GM19468 (cell line): ENCODE measurements around the gene OXSR1.

ENCODE experiments used
- ATAC-seq: cut with Tn5 transposase; IDR thresholded peaks from one replicate; pipeline ENCODE4 v1.9.1; 2021; ENCODE audit warnings: mild to moderate bottlenecking, moderate library complexity, moderate number of reproducible peaks; ENCODE audit not compliant: unreplicated experiment; ENCODE audit errors: extremely low read depth

Gene OXSR1

GRCh38 chr3:38164952-38165721 lies at the start of gene OXSR1:
Gene OXSR1 (plus strand): TSS chr3:38165537. CDS start chr3:38165877, 340 bp downstream.
- ATAC-seq: peak; percentile 95

- no peak for ATAC-seq
Measured at GRCh38 chr3:38115645-38116427, 49.5 kb upstream of the OXSR1 start.

- no peak for ATAC-seq
Measured at GRCh38 chr3:38116471-38117162, 48.7 kb upstream of the OXSR1 start.

GRCh38 chr3:38117163-38117716 lies 48.1 kb upstream of the OXSR1 start:
- no peak for ATAC-seq

GRCh38 chr3:38117748-38118420 lies 47.5 kb upstream of the OXSR1 start:
- peak; percentile 61 for ATAC-seq

- ATAC-seq: no peak
Measured at GRCh38 chr3:38118421-38119247, 46.7 kb upstream of the OXSR1 start.

GRCh38 chr3:38119248-38119544 lies 46.1 kb upstream of the OXSR1 start:
- ATAC-seq: no peak

- ATAC-seq: no peak
Measured at GRCh38 chr3:38119821-38120692, 45.3 kb upstream of the OXSR1 start.

GRCh38 chr3:38120693-38121450 lies 44.5 kb upstream of the OXSR1 start:
- no peak for ATAC-seq

- no peak for ATAC-seq
Measured at GRCh38 chr3:38121451-38121831, 43.9 kb upstream of the OXSR1 start.

- no peak for ATAC-seq
Measured at GRCh38 chr3:38121832-38122461, 43.4 kb upstream of the OXSR1 start.

GRCh38 chr3:38122712-38123290 lies 42.5 kb upstream of the OXSR1 start:
- no peak for ATAC-seq

- no peak for ATAC-seq
Measured at GRCh38 chr3:38124324-38125122, 40.8 kb upstream of the OXSR1 start.

GRCh38 chr3:38125305-38126120 lies 39.8 kb upstream of the OXSR1 start:
- no peak for ATAC-seq

GRCh38 chr3:38126121-38126892 lies 39.0 kb upstream of the OXSR1 start:
- no peak for ATAC-seq
